GM08714 (cell line): ENCODE results near the gene MLLT10.

Experiments used
- H3K4me3 ChIP-seq: fragments of 200-500 bp; sonication (Bioruptor generic); 2 replicates; pipeline ENCODE4 v1.5.1; 2014; ENCODE audit warnings: mild to moderate bottlenecking, low read length, inconsistent platforms
- ZNF274 ChIP-seq: IDR thresholded peaks from 2 replicates; pipeline ENCODE4 v1.6.1; 2012; ENCODE audit warnings: mild to moderate bottlenecking, low read depth, low read length

The MLLT10 gene

DNA sequence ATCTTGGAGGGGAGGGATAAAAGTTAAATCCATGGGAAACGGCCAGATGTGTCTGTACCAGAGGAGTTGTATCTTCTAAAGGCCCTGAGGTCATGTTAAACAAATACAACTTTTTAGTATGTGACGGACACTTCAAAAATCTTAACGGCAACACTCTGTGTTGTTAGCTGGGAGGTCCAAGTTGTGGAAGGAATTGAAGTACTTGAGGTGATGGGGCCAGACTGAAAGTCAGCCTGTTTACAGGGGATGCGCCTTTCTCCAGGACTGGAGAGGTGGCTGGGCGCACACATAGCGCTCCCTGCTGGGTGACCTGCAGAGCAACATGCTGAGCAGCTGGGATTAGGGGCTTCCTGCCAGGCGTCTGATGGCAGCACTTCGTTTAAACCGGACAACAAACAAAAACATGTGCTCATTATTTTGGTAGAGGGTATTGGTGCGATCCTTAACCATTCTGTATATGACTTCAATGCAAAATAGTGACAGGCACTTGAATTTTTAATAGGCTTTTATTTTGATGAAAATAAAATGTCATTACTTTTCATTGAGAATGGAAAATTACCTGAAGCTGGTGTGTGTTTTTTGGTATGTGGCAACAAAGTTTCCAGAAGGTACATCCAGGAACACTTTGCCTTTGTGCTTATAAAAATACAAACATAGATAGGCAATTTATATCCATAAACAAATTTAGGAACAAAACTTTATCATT lies 198.2 kb downstream of the MLLT10 start:
- TF ChIP-seq ZNF274 = no peak
- no peak overlapping the region for H3K4me3 ChIP-seq

DNA sequence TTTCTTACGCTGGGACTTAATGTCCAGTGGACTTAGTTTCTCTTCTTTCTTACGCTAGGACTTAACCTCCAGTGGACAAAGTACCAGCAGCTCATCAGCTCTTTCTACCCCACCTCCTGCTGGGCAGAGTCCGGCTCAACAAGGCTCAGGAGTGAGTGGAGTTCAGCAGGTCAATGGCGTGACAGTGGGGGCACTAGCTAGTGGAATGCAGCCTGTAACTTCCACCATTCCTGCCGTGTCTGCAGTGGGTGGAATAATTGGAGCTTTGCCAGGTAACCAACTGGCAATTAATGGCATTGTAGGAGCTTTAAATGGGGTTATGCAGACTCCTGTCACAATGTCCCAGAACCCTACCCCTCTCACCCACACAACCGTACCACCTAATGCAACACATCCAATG lies 199.7 kb downstream of the MLLT10 start:
- no peak for TF ChIP-seq ZNF274
- H3K4me3 ChIP-seq = no peak overlapping the region

DNA sequence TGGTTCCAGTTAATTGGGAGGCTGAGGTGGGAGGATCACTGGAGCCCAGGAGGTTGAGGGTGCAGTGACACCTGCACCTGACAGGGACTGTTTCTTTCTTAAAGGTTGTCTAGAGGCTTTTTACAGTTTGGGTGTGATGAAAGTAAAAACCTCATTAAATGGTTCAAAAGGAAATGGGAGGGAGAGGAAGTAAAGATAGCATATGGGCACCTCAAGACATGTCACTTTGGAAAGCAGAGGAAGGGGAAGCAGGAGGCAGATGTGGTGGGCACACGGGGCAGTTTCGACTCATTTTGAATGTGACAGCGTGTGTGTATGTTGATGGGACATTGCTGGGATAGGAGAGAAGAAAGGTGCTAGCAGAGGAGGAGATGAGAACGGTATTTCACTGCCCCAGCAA lies 203.1 kb downstream of the MLLT10 start:
- TF ChIP-seq ZNF274 = no peak

DNA sequence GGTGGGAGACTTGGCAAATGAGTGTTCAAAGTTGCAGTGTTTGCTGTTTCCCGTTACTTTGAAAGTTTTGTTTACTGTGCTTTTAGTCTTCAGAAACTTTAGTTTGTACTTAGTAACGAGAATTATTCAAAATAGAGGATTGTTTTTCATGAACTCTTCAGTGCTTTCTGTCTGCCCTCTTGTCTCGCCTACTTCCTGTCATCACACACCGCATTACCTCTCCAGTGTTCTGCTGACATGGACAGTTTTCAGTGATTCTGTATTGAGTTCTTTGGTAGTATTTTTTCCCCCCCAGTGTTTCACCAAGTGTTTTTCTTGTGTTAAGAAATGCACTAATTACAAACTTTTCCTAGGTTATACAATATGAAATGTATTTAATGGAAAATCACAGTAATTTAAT lies 207.0 kb downstream of the MLLT10 start:
- no peak overlapping the region for H3K4me3 ChIP-seq
- TF ChIP-seq ZNF274 = no peak

More for the DNA sequence above, 203.1 kb downstream of the MLLT10 start:
- no peak overlapping the region for H3K4me3 ChIP-seq

DNA sequence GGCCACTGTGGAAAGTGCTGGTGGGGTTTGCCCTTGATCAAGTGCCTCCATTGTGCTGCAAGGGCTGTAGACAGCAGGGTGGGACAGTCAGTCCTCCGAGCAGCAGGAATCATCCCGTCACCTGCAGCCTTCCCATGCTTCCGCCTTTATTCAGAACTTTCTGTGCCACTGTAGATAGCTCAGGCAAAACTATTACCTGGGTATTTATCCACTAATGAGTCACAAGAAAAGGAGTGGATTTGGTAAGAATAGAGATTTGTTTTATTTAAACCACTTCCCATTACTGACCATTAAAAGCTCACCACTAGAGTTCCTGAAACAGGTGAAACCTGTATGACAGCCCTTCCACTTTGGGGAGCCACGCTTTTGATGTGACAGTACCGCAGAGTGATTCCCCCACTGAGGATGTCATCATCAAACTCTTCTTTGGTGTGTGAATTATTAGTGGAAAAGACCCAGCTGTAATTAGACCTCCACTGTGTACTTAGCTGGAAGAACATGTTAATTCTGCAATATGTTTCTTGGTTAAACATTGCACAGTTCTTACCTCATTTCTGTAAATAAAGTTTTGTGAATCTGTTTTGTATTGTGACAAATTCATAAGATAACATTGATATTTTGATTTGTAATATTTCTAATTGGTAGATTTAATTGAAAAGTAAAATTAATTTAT lies 208.8 kb downstream of the MLLT10 start:
- H3K4me3 ChIP-seq = no peak overlapping the region
- TF ChIP-seq ZNF274 = no peak

DNA sequence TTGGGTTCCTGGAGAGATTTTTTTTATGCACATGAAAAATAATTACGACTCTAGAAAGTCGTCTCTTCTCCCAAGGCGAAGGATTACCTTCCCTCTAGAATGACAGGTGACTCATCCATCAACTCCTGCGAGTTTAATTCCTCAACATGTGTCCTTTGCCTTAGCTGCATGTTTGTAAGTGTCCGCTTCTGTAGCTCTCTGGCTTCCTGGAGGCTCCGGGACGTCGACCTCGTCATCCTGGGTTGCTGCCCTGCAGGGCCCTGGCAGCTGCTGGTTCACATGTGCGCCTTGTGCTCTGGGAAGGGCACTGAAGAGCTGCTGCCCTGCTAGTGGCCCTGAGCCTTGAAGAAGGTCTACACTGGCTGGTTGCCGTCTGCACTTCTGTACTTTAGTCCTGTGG lies 210.2 kb downstream of the MLLT10 start:
- TF ChIP-seq ZNF274 = no peak
- no peak overlapping the region for H3K4me3 ChIP-seq

DNA sequence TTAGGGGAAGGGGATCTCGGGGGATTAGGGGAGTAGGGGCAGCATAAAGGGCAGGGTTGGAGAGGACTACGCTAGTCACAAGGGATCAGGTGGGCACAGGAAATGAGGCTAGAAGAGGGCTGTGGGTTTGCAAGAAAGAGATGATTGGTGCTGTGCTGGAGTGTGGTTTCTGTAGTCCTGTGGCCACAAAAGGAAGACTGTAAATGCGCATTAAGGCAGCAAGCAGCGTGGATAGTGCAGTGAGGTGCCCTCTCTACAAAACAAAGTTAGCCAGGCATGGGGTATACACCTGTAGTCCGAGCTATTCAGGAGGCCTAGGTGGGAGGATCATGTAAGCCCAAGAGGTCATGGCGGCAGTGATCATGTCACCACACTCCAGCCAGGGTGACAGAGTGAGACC lies 212.1 kb downstream of the MLLT10 start:
- H3K4me3 ChIP-seq = no peak overlapping the region

DNA sequence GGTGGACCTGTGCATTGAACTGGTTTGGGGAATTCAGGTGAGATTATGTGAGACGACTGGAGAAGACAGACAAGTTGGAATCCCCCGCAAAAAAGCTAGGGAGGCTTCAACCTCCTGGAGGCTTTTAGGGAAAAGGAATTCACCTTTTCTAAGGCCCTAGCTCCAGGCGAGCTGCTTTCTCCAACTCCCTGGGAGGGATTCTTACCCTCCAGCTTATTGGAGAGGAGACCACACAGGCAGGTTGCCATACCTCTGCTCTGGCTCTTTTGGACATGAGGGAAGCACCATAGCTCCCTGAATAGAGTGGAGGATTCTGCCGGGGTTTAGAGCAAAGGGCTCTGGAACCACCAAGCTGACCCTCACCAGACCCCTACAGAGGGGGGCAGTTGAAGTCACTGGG lies 213.8 kb downstream of the MLLT10 start:
- no peak overlapping the region for H3K4me3 ChIP-seq
- TF ChIP-seq ZNF274 = no peak

More for the DNA sequence above, 212.1 kb downstream of the MLLT10 start:
- TF ChIP-seq ZNF274 = no peak

DNA sequence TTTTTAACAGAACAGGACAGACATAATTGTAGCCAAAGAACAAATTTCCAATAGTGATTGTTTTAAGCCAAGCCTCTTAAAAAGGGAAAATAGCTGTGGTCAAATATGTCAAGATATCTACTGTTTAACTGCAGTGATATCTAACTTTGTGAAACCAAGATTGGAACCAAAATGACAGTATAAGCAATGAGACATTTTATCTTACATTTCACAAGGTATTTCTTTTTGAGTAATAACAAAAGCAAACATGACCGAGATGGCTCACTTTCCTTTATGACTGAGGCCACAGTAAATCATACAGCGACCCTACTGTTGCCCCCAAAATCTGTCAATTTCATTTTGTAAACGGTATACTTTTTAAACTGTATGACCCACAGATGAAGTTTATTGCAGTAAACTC lies 215.8 kb downstream of the MLLT10 start:
- TF ChIP-seq ZNF274 = no peak
- no peak overlapping the region for H3K4me3 ChIP-seq

DNA sequence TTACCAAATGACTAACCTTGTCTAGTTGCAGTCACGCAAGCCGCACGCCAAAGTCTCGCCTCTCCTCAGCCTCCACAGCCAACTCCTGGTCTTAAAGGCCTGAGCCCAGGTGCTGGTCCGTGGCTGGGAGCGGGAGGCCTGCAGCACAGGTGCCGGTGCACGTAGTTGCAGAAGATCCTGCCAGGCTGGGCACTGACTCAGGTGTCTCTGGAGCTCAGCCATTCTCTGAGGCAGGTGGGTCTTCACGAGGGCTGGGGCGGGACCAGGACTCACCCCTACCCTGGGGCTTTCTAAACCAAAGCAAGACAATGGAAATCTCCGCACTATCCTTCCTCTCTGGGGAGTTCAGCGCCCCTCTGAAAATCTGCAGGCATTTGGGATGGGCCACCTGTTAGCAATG lies 216.4 kb downstream of the MLLT10 start:
- no peak overlapping the region for H3K4me3 ChIP-seq
- no peak for TF ChIP-seq ZNF274

DNA sequence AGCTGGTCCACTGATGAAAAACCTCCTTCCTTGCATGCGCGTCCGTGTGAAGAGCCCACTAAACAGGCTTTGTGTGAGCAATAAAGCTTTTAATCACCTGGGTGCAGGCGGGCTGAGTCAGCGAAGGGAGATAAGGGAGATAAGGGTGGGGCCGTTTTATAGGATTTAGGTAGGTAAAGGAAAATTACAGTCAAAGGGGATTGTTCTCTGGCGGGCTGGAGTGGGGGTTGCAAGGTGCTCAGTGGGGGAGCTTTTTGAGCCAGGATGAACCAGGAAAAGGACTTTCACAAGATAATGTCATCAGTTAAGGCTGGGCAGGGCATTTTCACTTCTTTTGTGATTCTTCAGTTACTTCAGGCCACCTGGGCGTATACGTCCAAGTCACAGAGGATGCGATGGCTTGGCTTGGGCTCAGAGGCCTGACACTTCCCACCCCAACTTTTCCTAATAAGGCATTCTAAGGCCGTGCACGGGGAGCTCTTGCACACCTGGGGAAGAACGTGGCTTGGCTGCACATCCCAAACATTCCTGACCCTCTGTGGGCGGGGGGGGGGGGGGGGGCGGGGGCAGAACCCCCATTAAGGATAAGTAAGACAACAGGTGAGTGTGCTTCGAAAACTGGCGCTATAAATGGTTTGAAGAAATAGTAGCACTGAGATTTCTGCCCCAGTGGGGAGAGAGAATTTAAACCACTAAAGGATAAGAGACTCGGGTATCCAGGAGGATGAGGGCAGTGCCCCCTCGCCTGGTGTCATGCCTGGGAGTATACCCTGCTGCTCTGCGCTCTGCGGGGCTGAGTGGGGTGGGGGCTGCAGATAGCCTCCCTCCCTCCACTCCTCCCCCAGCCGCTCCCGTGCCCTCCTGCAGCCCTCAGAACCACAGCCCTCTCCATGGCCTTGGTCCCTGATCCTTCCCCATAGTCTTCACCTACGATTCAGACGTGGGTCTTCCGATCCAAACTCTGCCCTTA lies 217.6 kb downstream of the MLLT10 start:
- no peak overlapping the region for H3K4me3 ChIP-seq
- TF ChIP-seq ZNF274 = no peak

DNA sequence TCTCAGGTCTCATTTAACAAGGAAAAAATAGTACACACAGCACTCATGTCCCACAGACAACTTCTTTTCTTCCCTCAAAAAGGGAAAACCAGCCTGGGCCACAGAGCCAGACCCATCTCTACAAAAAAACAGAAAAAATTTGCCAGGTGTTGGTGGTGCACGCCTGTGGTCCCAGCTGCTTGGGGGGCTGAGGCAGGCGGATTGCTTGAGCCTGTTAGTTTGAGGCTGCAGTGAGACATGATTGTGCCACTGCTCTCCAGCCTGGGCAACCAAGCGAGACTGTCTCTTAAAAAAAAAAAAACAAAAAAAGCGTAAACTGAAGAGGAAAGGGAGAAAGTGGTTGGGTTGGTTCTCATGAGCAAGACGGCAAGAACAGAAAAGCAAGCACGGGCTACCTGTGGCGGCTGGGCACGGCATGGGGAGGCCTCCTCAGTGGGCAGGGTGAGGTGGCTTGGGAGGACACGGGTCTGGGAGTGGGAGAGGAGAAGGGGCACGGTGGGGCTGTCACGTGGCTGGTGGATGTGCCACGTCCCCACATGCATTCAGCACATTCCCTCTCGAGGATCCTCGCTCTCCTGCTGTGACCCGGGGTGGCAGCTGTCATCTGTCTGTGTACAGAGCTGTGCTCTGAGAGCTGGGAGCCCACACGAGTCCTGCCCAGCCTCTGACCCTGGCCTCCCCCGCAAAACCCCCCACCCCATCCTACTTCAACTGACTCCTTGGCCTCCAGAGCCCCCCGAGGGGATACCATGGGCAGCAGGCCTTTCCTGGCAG lies 219.7 kb downstream of the MLLT10 start:
- no peak overlapping the region for H3K4me3 ChIP-seq
- no peak for TF ChIP-seq ZNF274

DNA sequence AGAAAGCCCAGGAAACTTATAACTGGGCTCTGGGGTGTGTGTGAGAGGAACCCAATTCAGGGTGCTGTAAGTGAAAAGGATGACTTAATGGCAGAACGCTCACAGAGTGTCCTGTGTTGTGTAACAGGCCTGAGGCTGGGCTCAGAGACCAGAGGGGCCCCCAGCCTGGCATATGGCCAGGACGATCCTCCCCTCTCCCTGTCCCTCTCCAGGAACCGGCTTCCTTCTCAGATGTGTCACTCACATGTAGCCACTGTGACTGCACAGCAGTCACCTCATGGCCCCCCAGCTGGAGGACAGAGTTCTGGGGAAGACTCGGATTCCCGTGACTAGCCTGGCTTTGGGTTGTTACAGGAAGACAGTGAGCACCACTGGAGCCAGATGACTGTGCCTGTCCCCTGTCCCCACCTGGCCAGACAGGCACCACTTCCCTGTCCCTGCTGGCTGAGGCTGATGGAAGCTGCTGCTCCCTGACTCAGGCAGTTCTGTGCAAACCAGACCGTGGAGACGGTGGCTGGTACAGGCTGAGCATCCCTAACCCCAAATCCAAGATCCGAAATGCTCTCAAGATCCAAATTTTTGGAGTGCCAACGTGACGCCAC lies 220.5 kb downstream of the MLLT10 start:
- H3K4me3 ChIP-seq = no peak overlapping the region
- TF ChIP-seq ZNF274 = no peak

DNA sequence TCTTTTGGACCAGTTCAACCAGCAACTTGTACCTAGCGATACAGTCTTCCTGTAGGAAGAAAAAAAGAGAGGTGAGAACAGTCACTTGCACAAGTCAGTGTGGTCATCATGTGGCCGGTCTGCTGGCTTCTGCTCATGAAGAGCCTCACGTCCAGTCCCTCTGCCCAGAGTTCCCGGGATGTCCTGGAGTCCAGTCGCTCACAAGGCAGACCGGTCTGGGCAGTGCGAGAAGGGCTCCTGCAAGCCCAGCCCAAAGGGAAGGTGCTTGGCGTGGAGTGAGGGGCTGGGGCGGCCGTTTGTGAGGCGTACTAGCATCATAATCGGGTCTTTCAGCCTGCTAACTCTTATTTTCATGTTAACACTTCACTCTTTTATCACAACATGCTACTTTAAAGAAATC lies 222.7 kb downstream of the MLLT10 start:
- H3K4me3 ChIP-seq = no peak overlapping the region
- no peak for TF ChIP-seq ZNF274
